Activated naive CD4-positive, alpha-beta T cell treated with anti-CD3 and anti-CD28 coated beads, Interleukin-2, amount 50 U/mL, for 72 hours (primary cell): ENCODE measurements around the gene FTCDNL1. TPM values are rescaled to one million over a fixed set of nuclear protein-coding genes. Genes with fewer than 3 reads are reported as not detected.

Experiments
- ATAC-seq, 2 donors: fragments of 150-1000 bp; cut with Tn5 transposase; 2 replicates each; pipeline ENCODE4 v1.10.0; 2021; ENCODE audit warnings: mild to moderate bottlenecking in 2 of 2, moderate library complexity in 2 of 2
- DNase-seq, 2 donors: peaks; one replicate each; pipeline ENCODE4 v3.0.0; 2021 to 2022; ENCODE audit warnings: low spot score in 2 of 2
- H3K27ac Mint-ChIP-seq, 2 donors: one replicate each; pipeline ENCODE4 v1.8.0; 2022; ENCODE audit warnings: mild to moderate bottlenecking in 2 of 2, mixed read lengths in 2 of 2
- H3K36me3 Mint-ChIP-seq, 2 donors: one replicate each; pipeline ENCODE4 v1.8.0; 2022; ENCODE audit warnings: mixed read lengths in 2 of 2
- H3K9me3 Mint-ChIP-seq, 2 donors: one replicate each; pipeline ENCODE4 v1.8.0; 2022; ENCODE audit warnings: mixed read lengths in 2 of 2
- total RNA-seq, 2 donors: library from RNA; stranded (reverse); gene quantifications; one replicate each; pipeline ENCODE4 v1.2.3, GENCODE V29; 2022

The FTCDNL1 gene
- total RNA-seq, 2 donors from 2014 or later: 0.55 to 3.9 TPM

DNA sequence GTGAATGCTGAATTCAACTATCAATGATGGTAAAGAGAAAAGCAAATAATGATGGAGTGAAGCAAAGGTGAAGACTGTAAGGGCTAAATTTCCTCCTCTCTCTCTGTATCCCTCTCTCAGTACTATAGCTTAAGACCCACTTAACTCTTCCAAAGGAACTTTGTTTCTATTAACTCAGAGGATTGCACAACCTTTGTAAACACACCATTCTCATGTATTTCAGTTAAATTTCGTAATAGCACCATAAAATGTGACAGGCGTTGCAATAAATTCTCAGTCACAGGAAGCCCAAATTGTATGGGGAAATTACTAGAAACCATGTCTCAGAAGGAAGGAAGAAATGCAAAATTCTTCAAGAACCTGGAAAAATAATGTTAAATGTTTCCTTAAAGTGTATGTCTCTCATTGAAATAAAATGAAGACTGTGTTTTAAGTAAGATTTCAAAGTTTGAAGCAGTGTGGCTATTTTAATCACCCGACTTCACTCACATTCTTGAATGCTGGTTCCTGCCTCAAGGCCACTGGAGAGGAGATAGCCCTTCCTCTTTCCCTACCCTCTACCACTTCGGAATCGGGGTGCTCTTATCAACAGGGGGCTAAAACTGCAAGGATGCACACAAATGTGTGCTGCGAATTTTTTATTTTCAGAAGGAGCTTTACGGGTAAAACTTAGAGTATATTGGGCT is 112.1 kb downstream of the FTCDNL1 start:
- no peak for DNase-seq
- ATAC-seq: no peak
- Mint-ChIP-seq H3K9me3 (no peaks in the 10 kb centered on the region), H3K27ac (no peak overlapping the region), H3K36me3 (no peaks in the 10 kb centered on the region)

GRCh38 chr2:199734651-199735050 is 116.3 kb downstream of the FTCDNL1 start:
- Mint-ChIP-seq H3K27ac (no peak overlapping the region), H3K36me3 (no peaks in the 10 kb centered on the region), H3K9me3 (no peaks in the 10 kb centered on the region)
- ATAC-seq: no peak
- no peak for DNase-seq

GRCh38 chr2:199734011-199734410 is 117.0 kb downstream of the FTCDNL1 start:
- Mint-ChIP-seq H3K36me3 (no peaks in the 10 kb centered on the region), H3K27ac (no peak overlapping the region), H3K9me3 (no peaks in the 10 kb centered on the region)
- no peak for DNase-seq
- ATAC-seq: no peak

DNA sequence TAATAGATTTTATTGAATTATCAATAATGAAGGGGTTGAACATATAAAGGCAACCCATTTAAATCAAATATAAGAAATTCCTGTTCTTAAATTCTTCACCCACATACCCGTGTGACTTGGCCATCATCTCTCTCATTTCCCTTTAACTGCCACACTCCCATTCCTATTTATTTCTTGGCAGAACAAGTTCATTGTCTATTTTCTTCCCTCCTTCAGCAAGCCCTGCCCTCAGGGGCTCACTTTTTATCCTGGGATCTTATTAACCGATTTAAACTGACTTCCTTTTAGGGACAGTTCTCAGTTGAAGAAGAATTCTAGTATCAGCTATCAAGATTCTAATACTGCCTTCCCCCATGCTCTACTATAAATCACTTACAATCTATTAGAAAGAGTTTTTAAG is 123.2 kb downstream of the FTCDNL1 start:
- Mint-ChIP-seq H3K36me3 (no peaks in the 10 kb centered on the region), H3K27ac (no peak overlapping the region), H3K9me3 (no peaks in the 10 kb centered on the region)
- no peak for ATAC-seq
- no peak for DNase-seq

- ATAC-seq (no peak), DNase-seq (no peak)
- Mint-ChIP-seq H3K36me3 (no peaks in the 10 kb centered on the region), H3K9me3 (no peaks in the 10 kb centered on the region), H3K27ac (no peak overlapping the region)
Measured at GRCh38 chr2:199727306-199727705, 123.7 kb downstream of the FTCDNL1 start.

- Mint-ChIP-seq H3K27ac (no peak overlapping the region), H3K36me3 (no peaks in the 10 kb centered on the region), H3K9me3 (no peaks in the 10 kb centered on the region)
- ATAC-seq (no peak), DNase-seq (no peak)
Measured at GRCh38 chr2:199718074-199718473, 132.9 kb downstream of the FTCDNL1 start.

GRCh38 chr2:199717587-199717907 is 133.4 kb downstream of the FTCDNL1 start:
- no peak for DNase-seq
- no peak for ATAC-seq
- no peaks in the 10 kb centered on the region for H3K9me3 Mint-ChIP-seq
- no peaks in the 10 kb centered on the region for H3K36me3 Mint-ChIP-seq
- H3K27ac Mint-ChIP-seq: no peak overlapping the region

- no peaks in the 10 kb centered on the region for H3K36me3 Mint-ChIP-seq
- H3K27ac Mint-ChIP-seq: no peak overlapping the region
- no peak for DNase-seq
Measured at GRCh38 chr2:199716807-199717586, 134.0 kb downstream of the FTCDNL1 start.

GRCh38 chr2:199713746-199714145 is 137.2 kb downstream of the FTCDNL1 start:
- H3K36me3 Mint-ChIP-seq: no peaks in the 10 kb centered on the region
- H3K27ac Mint-ChIP-seq: no peak overlapping the region
- ATAC-seq: no peak
- H3K9me3 Mint-ChIP-seq: no peaks in the 10 kb centered on the region
- no peak for DNase-seq

More at GRCh38 chr2:199716807-199717586, 134.0 kb downstream of the FTCDNL1 start:
- H3K9me3 Mint-ChIP-seq: no peaks in the 10 kb centered on the region
- no peak for ATAC-seq

- Mint-ChIP-seq H3K27ac (no peak overlapping the region), H3K36me3 (no peaks in the 10 kb centered on the region), H3K9me3 (peaks cover 0 to 8% of the 10 kb centered on the region in 2 donors)
- ATAC-seq: no peak
- DNase-seq: no peak
Measured at GRCh38 chr2:199710551-199710950, 140.4 kb downstream of the FTCDNL1 start.

Other genes with a start within 250 kb of the FTCDNL1 start
- 10 to 100 TPM; 14.2 to 25.0 TPM for gene C2orf69, start 60.1 kb upstream of the FTCDNL1 start, total RNA-seq
- gene TYW5, start 104.3 kb upstream of the FTCDNL1 start, total RNA-seq: 10 to 100 TPM in 1 of 2 donors, 1 to 10 TPM in 1; 8.3 to 13.7 TPM
- 10 to 100 TPM; 25.9 to 29.6 TPM for gene MAIP1, start 104.4 kb upstream of the FTCDNL1 start, total RNA-seq